GM13977 (cell line): Measurements from ENCODE around the gene DLG3.

Experiments used
- DNase-seq: peaks from one replicate; pipeline ENCODE4 v3.0.0; 2012; ENCODE audit warnings: low spot score
- in situ Hi-C: fragments of 300-500 bp; cut with MboI; formaldehyde crosslinking; loops from one replicate; pipeline ENCODE4 v1.12.0; 2022; ENCODE audit warnings: low sequenced_read_pairs, low pct_unique_long_range_greater_than_20kb, mixed read lengths, inconsistent platforms; ENCODE audit not compliant: unreplicated experiment
- TF ChIP-seq, protein P1 (sequence below): IDR thresholded peaks from 2 replicates; pipeline ENCODE4 v1.5.1; 2012; ENCODE audit warnings: mild to moderate bottlenecking, control low read depth; ENCODE audit not compliant: insufficient read depth; ENCODE audit errors: extremely low read depth, missing control alignments

DLG3 gene

DNA sequence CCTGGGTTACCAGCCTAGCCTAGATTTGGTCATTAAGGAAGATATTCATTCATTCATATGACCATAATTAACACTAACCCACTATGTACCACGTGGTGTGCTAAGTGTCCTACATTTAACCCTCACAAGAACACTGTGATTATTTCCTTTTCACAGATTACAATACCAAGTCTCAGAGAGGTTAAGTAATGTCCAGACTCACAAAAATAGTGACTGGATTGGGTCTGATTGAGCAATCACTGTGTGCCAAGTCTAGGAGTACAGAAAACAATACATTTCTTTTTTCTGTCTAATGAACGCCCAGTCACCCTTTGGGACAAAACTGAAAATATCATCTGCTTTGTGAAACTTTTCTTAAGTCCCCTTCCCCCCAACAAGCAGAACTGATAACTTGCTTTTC, 7.6 kb upstream of the DLG3 start:
- no peak for DNase-seq
- TF ChIP-seq, protein P1, sequence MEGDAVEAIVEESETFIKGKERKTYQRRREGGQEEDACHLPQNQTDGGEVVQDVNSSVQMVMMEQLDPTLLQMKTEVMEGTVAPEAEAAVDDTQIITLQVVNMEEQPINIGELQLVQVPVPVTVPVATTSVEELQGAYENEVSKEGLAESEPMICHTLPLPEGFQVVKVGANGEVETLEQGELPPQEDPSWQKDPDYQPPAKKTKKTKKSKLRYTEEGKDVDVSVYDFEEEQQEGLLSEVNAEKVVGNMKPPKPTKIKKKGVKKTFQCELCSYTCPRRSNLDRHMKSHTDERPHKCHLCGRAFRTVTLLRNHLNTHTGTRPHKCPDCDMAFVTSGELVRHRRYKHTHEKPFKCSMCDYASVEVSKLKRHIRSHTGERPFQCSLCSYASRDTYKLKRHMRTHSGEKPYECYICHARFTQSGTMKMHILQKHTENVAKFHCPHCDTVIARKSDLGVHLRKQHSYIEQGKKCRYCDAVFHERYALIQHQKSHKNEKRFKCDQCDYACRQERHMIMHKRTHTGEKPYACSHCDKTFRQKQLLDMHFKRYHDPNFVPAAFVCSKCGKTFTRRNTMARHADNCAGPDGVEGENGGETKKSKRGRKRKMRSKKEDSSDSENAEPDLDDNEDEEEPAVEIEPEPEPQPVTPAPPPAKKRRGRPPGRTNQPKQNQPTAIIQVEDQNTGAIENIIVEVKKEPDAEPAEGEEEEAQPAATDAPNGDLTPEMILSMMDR, result no peak
- in situ Hi-C loops, result no loop called here

- DNase-seq, result no peak
- in situ Hi-C loops, result no loop called here
- TF ChIP-seq, protein P1, result no peak
Observed at GRCh38 chrX:70437921-70438665, 6.5 kb upstream of the DLG3 start.

GRCh38 chrX:70439016-70439415, 5.6 kb upstream of the DLG3 start:
- TF ChIP-seq, protein P1, result no peak
- DNase-seq, result no peak
- in situ Hi-C loops, result no loop called here

DNA sequence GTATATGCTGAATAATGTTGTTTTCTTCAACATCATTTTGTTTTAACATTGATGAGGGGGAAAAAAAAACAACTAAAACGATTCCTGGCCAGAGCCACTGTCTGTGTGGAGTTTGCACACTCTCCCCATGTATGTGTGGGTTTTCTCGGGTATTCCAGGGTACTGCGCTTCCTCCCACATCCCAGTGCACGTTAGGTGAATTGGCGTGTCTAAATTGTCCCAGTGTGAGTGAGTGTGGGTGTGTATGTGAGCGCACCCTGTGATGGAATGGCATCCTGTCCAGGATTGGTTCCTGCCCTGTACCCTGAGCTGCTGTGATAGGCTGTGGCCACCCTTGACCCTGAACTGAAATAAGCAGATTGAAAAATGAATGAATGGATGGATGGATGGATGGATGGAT, 2.4 kb upstream of the DLG3 start:
- TF ChIP-seq, protein P1, result no peak
- DNase-seq, result no peak
- in situ Hi-C loops, result no loop called here

- TF ChIP-seq, protein P1, result no peak
- DNase-seq, result peak; percentile 24
- in situ Hi-C loops, result no loop called here
Observed at GRCh38 chrX:70444946-70445656, 466 bp downstream of the DLG3 start.

DNA sequence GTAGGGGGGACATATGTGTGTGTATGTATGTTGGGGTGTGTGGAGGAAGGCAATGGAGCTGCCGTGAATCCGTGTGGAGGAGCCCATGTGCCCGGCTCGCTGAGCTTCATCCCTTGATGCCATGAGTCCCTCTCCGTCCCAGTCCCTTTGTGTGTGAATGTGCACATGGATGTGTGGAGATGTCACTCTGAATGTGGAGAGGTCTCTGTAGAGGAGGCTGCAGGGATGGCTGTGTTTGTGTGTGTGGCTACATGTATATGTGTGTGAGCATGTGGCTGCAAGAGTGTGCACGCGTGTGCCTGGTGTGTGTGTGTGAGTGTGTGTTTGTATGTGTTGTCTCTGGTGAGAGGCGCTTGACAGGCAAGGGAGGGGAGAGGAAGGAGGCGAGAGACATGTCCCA, 1.3 kb downstream of the DLG3 start:
- TF ChIP-seq, protein P1, result no peak
- in situ Hi-C loops, result no loop called here
- DNase-seq, result peak; percentile 20
